Measurements from ENCODE around the gene FGF1. TPM values are rescaled to one million over a fixed set of nuclear protein-coding genes. Genes with fewer than 3 reads are reported as not detected.
A peak's percentile ranks its signal among the peaks of the same experiment; 100 is the strongest.

FGF1 gene
- polyA plus RNA-seq, 4 donors = 0.27 to 2.8 (median 0.65) TPM; not detected in 1

GRCh38 chr5:142690667-142691066, 4.8 kb upstream of the FGF1 start:
- DNase-seq (no peak), FAIRE-seq (no peak)
- H3K4me3 ChIP-seq (ENCODE audit: low read depth in 1 of 3, low read length in 3 of 3) = no peak overlapping the region
- no peaks in the 10 kb centered on the region for H3K9me3 ChIP-seq (ENCODE audit: control insufficient read depth in 2 of 2, insufficient read depth in 1 of 2, low read depth in 1 of 2, low read length in 1 of 2)
- H3K4me1 ChIP-seq (ENCODE audit: control insufficient read depth in 3 of 3, insufficient read depth in 2 of 3, low read depth in 1 of 3, low read length in 2 of 3) = peaks cover 0 to 13% (median 0%) of the 10 kb centered on the region in 3 donors
- no peak overlapping the region for H3K27ac ChIP-seq (ENCODE audit: low read depth in 1 of 3, low read length in 2 of 3)
- 27 to 66% (median 47%) methylated on average over 4 of the region's 4 CpGs for WGBS, 3 donors
- no peaks in the 10 kb centered on the region for H3K36me3 ChIP-seq (ENCODE audit: control insufficient read depth in 3 of 3, insufficient read depth in 2 of 3, low read depth in 1 of 3, low read length in 3 of 3)
- no peaks in the 10 kb centered on the region for H3K27me3 ChIP-seq (ENCODE audit: control insufficient read depth in 3 of 3, insufficient read depth in 3 of 3, low read length in 3 of 3)

- Histone ChIP-seq H3K27ac (ENCODE audit: low read depth in 1 of 3, low read length in 2 of 3) (no peak overlapping the region), H3K36me3 (ENCODE audit: control insufficient read depth in 3 of 3, insufficient read depth in 2 of 3, low read depth in 1 of 3, low read length in 3 of 3) (no peaks in the 10 kb centered on the region), H3K9me3 (ENCODE audit: control insufficient read depth in 2 of 2, insufficient read depth in 1 of 2, low read depth in 1 of 2, low read length in 1 of 2) (no peaks in the 10 kb centered on the region), H3K4me3 (ENCODE audit: low read depth in 1 of 3, low read length in 3 of 3) (no peak overlapping the region), H3K4me1 (ENCODE audit: control insufficient read depth in 3 of 3, insufficient read depth in 2 of 3, low read depth in 1 of 3, low read length in 2 of 3) (peaks cover 0 to 10% (median 0%) of the 10 kb centered on the region in 3 donors), H3K27me3 (ENCODE audit: control insufficient read depth in 3 of 3, insufficient read depth in 3 of 3, low read length in 3 of 3) (no peaks in the 10 kb centered on the region)
- FAIRE-seq (no peak), DNase-seq (no peak)
- WGBS, 3 donors = 70 to 73% (median 71%) methylated on average over 5 of the region's 5 CpGs
Observed at GRCh38 chr5:142689081-142689480, 3.2 kb upstream of the FGF1 start.

- DNase-seq = no peak
- 80 to 83% (median 83%) methylated on average over 7 of the region's 7 CpGs for WGBS, 3 donors
- FAIRE-seq = no peak
- Histone ChIP-seq H3K4me1 (ENCODE audit: control insufficient read depth in 3 of 3, insufficient read depth in 2 of 3, low read depth in 1 of 3, low read length in 2 of 3) (peaks cover 0 to 10% (median 0%) of the 10 kb centered on the region in 3 donors), H3K4me3 (ENCODE audit: low read depth in 1 of 3, low read length in 3 of 3) (no peak overlapping the region), H3K36me3 (ENCODE audit: control insufficient read depth in 3 of 3, insufficient read depth in 2 of 3, low read depth in 1 of 3, low read length in 3 of 3) (no peaks in the 10 kb centered on the region), H3K27ac (ENCODE audit: low read depth in 1 of 3, low read length in 2 of 3) (no peak overlapping the region), H3K9me3 (ENCODE audit: control insufficient read depth in 2 of 2, insufficient read depth in 1 of 2, low read depth in 1 of 2, low read length in 1 of 2) (no peaks in the 10 kb centered on the region), H3K27me3 (ENCODE audit: control insufficient read depth in 3 of 3, insufficient read depth in 3 of 3, low read length in 3 of 3) (no peaks in the 10 kb centered on the region)
Observed at GRCh38 chr5:142688281-142688989, 2.5 kb upstream of the FGF1 start.

- Histone ChIP-seq H3K27ac (ENCODE audit: low read depth in 1 of 3, low read length in 2 of 3) (no peak overlapping the region), H3K36me3 (ENCODE audit: control insufficient read depth in 3 of 3, insufficient read depth in 2 of 3, low read depth in 1 of 3, low read length in 3 of 3) (no peaks in the 10 kb centered on the region), H3K4me1 (ENCODE audit: control insufficient read depth in 3 of 3, insufficient read depth in 2 of 3, low read depth in 1 of 3, low read length in 2 of 3) (peaks cover 0 to 14% (median 0%) of the 10 kb centered on the region in 3 donors), H3K4me3 (ENCODE audit: low read depth in 1 of 3, low read length in 3 of 3) (no peak overlapping the region), H3K9me3 (ENCODE audit: control insufficient read depth in 2 of 2, insufficient read depth in 1 of 2, low read depth in 1 of 2, low read length in 1 of 2) (no peaks in the 10 kb centered on the region), H3K27me3 (ENCODE audit: control insufficient read depth in 3 of 3, insufficient read depth in 3 of 3, low read length in 3 of 3) (no peaks in the 10 kb centered on the region)
- DNase-seq (no peak), FAIRE-seq (no peak)
- WGBS, 3 donors = 78 to 88% (median 86%) methylated on average over 4 of the region's 4 CpGs
Observed at GRCh38 chr5:142686968-142687367, 1.1 kb upstream of the FGF1 start.

- H3K4me3 ChIP-seq (ENCODE audit: low read depth in 1 of 3, low read length in 3 of 3) = no peak overlapping the region
- DNase-seq (peak in 1 of 2 donors; percentile 44), FAIRE-seq (no peak)
- H3K36me3 ChIP-seq (ENCODE audit: control insufficient read depth in 3 of 3, insufficient read depth in 2 of 3, low read depth in 1 of 3, low read length in 3 of 3) = no peaks in the 10 kb centered on the region
- H3K9me3 ChIP-seq (ENCODE audit: control insufficient read depth in 2 of 2, insufficient read depth in 1 of 2, low read depth in 1 of 2, low read length in 1 of 2) = no peaks in the 10 kb centered on the region
- H3K27ac ChIP-seq (ENCODE audit: low read depth in 1 of 3, low read length in 2 of 3) = no peak overlapping the region
- WGBS, 3 donors = 52 to 65% (median 54%) methylated on average over 11 of the region's 11 CpGs
- H3K4me1 ChIP-seq (ENCODE audit: control insufficient read depth in 3 of 3, insufficient read depth in 2 of 3, low read depth in 1 of 3, low read length in 2 of 3) = peaks cover 0 to 17% (median under 1%) of the 10 kb centered on the region in 3 donors
- no peaks in the 10 kb centered on the region for H3K27me3 ChIP-seq (ENCODE audit: control insufficient read depth in 3 of 3, insufficient read depth in 3 of 3, low read length in 3 of 3)
Observed at GRCh38 chr5:142686210-142686734, 382 bp upstream of the FGF1 start.

GRCh38 chr5:142684508-142685041, 1.3 kb downstream of the FGF1 start:
- no peaks in the 10 kb centered on the region for H3K27me3 ChIP-seq (ENCODE audit: control insufficient read depth in 3 of 3, insufficient read depth in 3 of 3, low read length in 3 of 3)
- WGBS, 3 donors = 42 to 67% (median 44%) methylated on average over 9 of the region's 9 CpGs
- H3K4me1 ChIP-seq (ENCODE audit: control insufficient read depth in 3 of 3, insufficient read depth in 2 of 3, low read depth in 1 of 3, low read length in 2 of 3) = peaks cover 0 to 25% (median 2%) of the 10 kb centered on the region in 3 donors
- no peak overlapping the region for H3K4me3 ChIP-seq (ENCODE audit: low read depth in 1 of 3, low read length in 3 of 3)
- FAIRE-seq (no peak), DNase-seq (no peak)
- H3K36me3 ChIP-seq (ENCODE audit: control insufficient read depth in 3 of 3, insufficient read depth in 2 of 3, low read depth in 1 of 3, low read length in 3 of 3) = no peaks in the 10 kb centered on the region
- no peaks in the 10 kb centered on the region for H3K9me3 ChIP-seq (ENCODE audit: control insufficient read depth in 2 of 2, insufficient read depth in 1 of 2, low read depth in 1 of 2, low read length in 1 of 2)
- peak overlapping the region in 2 of 3 donors; percentile 9 to 28 for H3K27ac ChIP-seq (ENCODE audit: low read depth in 1 of 3, low read length in 2 of 3)

- Histone ChIP-seq H3K4me3 (ENCODE audit: low read depth in 1 of 3, low read length in 3 of 3) (no peak overlapping the region), H3K27ac (ENCODE audit: low read depth in 1 of 3, low read length in 2 of 3) (no peak overlapping the region), H3K9me3 (ENCODE audit: control insufficient read depth in 2 of 2, insufficient read depth in 1 of 2, low read depth in 1 of 2, low read length in 1 of 2) (no peaks in the 10 kb centered on the region), H3K36me3 (ENCODE audit: control insufficient read depth in 3 of 3, insufficient read depth in 2 of 3, low read depth in 1 of 3, low read length in 3 of 3) (no peaks in the 10 kb centered on the region), H3K27me3 (ENCODE audit: control insufficient read depth in 3 of 3, insufficient read depth in 3 of 3, low read length in 3 of 3) (no peaks in the 10 kb centered on the region), H3K4me1 (ENCODE audit: control insufficient read depth in 3 of 3, insufficient read depth in 2 of 3, low read depth in 1 of 3, low read length in 2 of 3) (peaks cover 0 to 25% (median 2%) of the 10 kb centered on the region in 3 donors)
- no peak for DNase-seq
- no peak for FAIRE-seq
- WGBS, 3 donors = 86 to 94% (median 92%) methylated on average over 5 of the region's 5 CpGs
Observed at GRCh38 chr5:142683881-142684505, 1.9 kb downstream of the FGF1 start.

- DNase-seq (no peak), FAIRE-seq (no peak)
- Histone ChIP-seq H3K36me3 (ENCODE audit: control insufficient read depth in 3 of 3, insufficient read depth in 2 of 3, low read depth in 1 of 3, low read length in 3 of 3) (no peaks in the 10 kb centered on the region), H3K4me3 (ENCODE audit: low read depth in 1 of 3, low read length in 3 of 3) (no peak overlapping the region), H3K27me3 (ENCODE audit: control insufficient read depth in 3 of 3, insufficient read depth in 3 of 3, low read length in 3 of 3) (no peaks in the 10 kb centered on the region), H3K4me1 (ENCODE audit: control insufficient read depth in 3 of 3, insufficient read depth in 2 of 3, low read depth in 1 of 3, low read length in 2 of 3) (peaks cover 0 to 25% (median 2%) of the 10 kb centered on the region in 3 donors), H3K27ac (ENCODE audit: low read depth in 1 of 3, low read length in 2 of 3) (no peak overlapping the region), H3K9me3 (ENCODE audit: control insufficient read depth in 2 of 2, insufficient read depth in 1 of 2, low read depth in 1 of 2, low read length in 1 of 2) (no peaks in the 10 kb centered on the region)
- WGBS, 3 donors = 87 to 95% (median 89%) methylated on average over 3 of the region's 3 CpGs
Observed at GRCh38 chr5:142683116-142683515, 2.8 kb downstream of the FGF1 start.
